Neural progenitor cell (in vitro differentiated cells): ENCODE results near the gene PIGM. TPM values are rescaled to one million over a fixed set of nuclear protein-coding genes. Genes with fewer than 3 reads are reported as not detected.

Experiments
- DNase-seq: peaks from one replicate; pipeline ENCODE4 v3.0.0-alpha.2; 2016; ENCODE audit warnings: low spot score
- H2AFZ ChIP-seq: fragments of 200-600 bp; sonication (generic); replicated peaks from 2 replicates; pipeline ENCODE4 v1.6.1; 2016; ENCODE audit warnings: antibody characterized with exemption
- H3F3A ChIP-seq: fragments of 200-600 bp; sonication (generic); 2 replicates; pipeline ENCODE4 v1.6.1; 2016; ENCODE audit warnings: antibody characterized with exemption, low read depth
- H3K27ac ChIP-seq: fragments of 200-600 bp; sonication (generic); 2 replicates; pipeline ENCODE4 v1.5.1; 2016; ENCODE audit warnings: mild to moderate bottlenecking
- H3K27me3 ChIP-seq: fragments of 200-600 bp; sonication (generic); 2 replicates; pipeline ENCODE4 v1.6.1; 2016; ENCODE audit warnings: mild to moderate bottlenecking, moderate library complexity
- H3K36me3 ChIP-seq: fragments of 200-600 bp; sonication (generic); 2 replicates; pipeline ENCODE4 v1.5.1; 2016
- H3K4me1 ChIP-seq: fragments of 200-600 bp; sonication (generic); 2 replicates; pipeline ENCODE4 v1.6.1; 2016; ENCODE audit warnings: mixed run types
- H3K4me2 ChIP-seq: fragments of 200-600 bp; sonication (generic); 2 replicates; pipeline ENCODE4 v1.6.1; 2016
- H3K4me3 ChIP-seq: fragments of 200-600 bp; sonication (generic); 2 replicates; pipeline ENCODE4 v1.5.1; 2016
- H3K79me2 ChIP-seq: fragments of 200-600 bp; sonication (generic); 2 replicates; pipeline ENCODE4 v1.6.1; 2016; ENCODE audit warnings: low read depth
- H3K9ac ChIP-seq: fragments of 200-600 bp; sonication (generic); 2 replicates; pipeline ENCODE4 v1.6.1; 2016
- H3K9me3 ChIP-seq: fragments of 200-600 bp; sonication (generic); 2 replicates; pipeline ENCODE4 v1.5.1; 2016; ENCODE audit warnings: low read depth
- H4K20me1 ChIP-seq: fragments of 200-600 bp; sonication (generic); 2 replicates; pipeline ENCODE4 v1.6.1; 2016; ENCODE audit warnings: low read depth
- H3K27ac Mint-ChIP-seq: 3 replicates; pipeline ENCODE4 v1.8.0; 2021; ENCODE audit warnings: mixed read lengths
- H3K27me3 Mint-ChIP-seq: 2 replicates; pipeline ENCODE4 v1.8.0; 2022; ENCODE audit warnings: low read depth, mild to moderate bottlenecking, inconsistent platforms, moderate library complexity, mixed read lengths; ENCODE audit not compliant: insufficient read depth
- H3K36me3 Mint-ChIP-seq: 3 replicates; pipeline ENCODE4 v1.8.0; 2021; ENCODE audit warnings: mixed read lengths
- H3K4me1 Mint-ChIP-seq: 3 replicates; pipeline ENCODE4 v1.8.0; 2021; ENCODE audit warnings: mixed read lengths
- H3K4me3 Mint-ChIP-seq: 3 replicates; pipeline ENCODE4 v1.8.0; 2021; ENCODE audit warnings: mild to moderate bottlenecking, moderate library complexity, mixed read lengths
- H3K9me3 Mint-ChIP-seq: 3 replicates; pipeline ENCODE4 v1.8.0; 2020; ENCODE audit warnings: mixed read lengths
- CTCF ChIP-seq: fragments of 200-600 bp; sonication (generic); IDR thresholded peaks from 2 replicates; pipeline ENCODE4 v1.5.1; 2017; ENCODE audit warnings: antibody characterized with exemption, mild to moderate bottlenecking
- EZH2 ChIP-seq: fragments of 200-600 bp; sonication (generic); IDR thresholded peaks from 2 replicates; pipeline ENCODE4 v1.6.1; 2017; ENCODE audit warnings: antibody characterized with exemption, mild to moderate bottlenecking, moderate library complexity
- EZH2phosphoT487 ChIP-seq: fragments of 200-600 bp; sonication (generic); IDR thresholded peaks from 2 replicates; pipeline ENCODE4 v1.6.1; 2017; ENCODE audit warnings: antibody characterized with exemption
- total RNA-seq: library from RNA; depleted of rRNA; stranded (reverse); fragments of >200 nt; gene quantifications from 2 replicates; pipeline ENCODE4 v1.2.3, GENCODE V29; 2015; ENCODE audit warnings: low replicate concordance

Gene PIGM
- total RNA-seq, 1 donor from 2014 or later = 7.1 TPM

GRCh38 chr1:160070243-160071163 lies 38.7 kb upstream of the PIGM start:
- peak; percentile 93 for DNase-seq
- Histone ChIP-seq H3K27me3 (peaks cover 83% of the 10 kb centered on the region), H4K20me1 (no peaks in the 10 kb centered on the region), H3K9ac (no peak overlapping the region), H3K9me3 (no peaks in the 10 kb centered on the region), H3K36me3 (no peaks in the 10 kb centered on the region), H2AFZ (peak overlapping the region; percentile 66), H3F3A (peaks cover 14% of the 10 kb centered on the region), H3K4me2 (peak overlapping the region; percentile 71), H3K4me3 (peak overlapping the region; percentile 52), H3K79me2 (no peaks in the 10 kb centered on the region), H3K27ac (no peak overlapping the region), H3K4me1 (peaks cover 10% of the 10 kb centered on the region)
- Mint-ChIP-seq H3K36me3 (no peaks in the 10 kb centered on the region), H3K4me3 (peak overlapping the region; percentile 88), H3K27ac (no peak overlapping the region), H3K27me3 (peaks cover 22% of the 10 kb centered on the region), H3K9me3 (no peaks in the 10 kb centered on the region), H3K4me1 (peaks cover 25% of the 10 kb centered on the region)
- no peak for TF ChIP-seq EZH2phosphoT487
- TF ChIP-seq CTCF = no peak
- TF ChIP-seq EZH2 = peak; percentile 39

- H3K27ac ChIP-seq = no peak within 1 kb of the TSS
Observed at GRCh38 chr1:160069460-160070231, 37.9 kb upstream of the PIGM start, which contains the start of gene KCNJ10. Gene KCNJ10, minus strand, starts transcription at chr1:160070160. Its CDS starts 27,628 bp downstream, at chr1:160042532.

GRCh38 chr1:160068225-160068624 lies 36.4 kb upstream of the PIGM start:
- DNase-seq = no peak
- Mint-ChIP-seq H3K4me3 (peak overlapping the region; percentile 66), H3K4me1 (peaks cover 36% of the 10 kb centered on the region), H3K27me3 (peaks cover 20% of the 10 kb centered on the region), H3K27ac (no peak overlapping the region), H3K36me3 (no peaks in the 10 kb centered on the region), H3K9me3 (no peaks in the 10 kb centered on the region)
- no peaks in the 10 kb centered on the region for H3K9me3 ChIP-seq
- no peak overlapping the region for H3K4me3 ChIP-seq
- H4K20me1 ChIP-seq = no peaks in the 10 kb centered on the region
- H3K27ac ChIP-seq = no peak overlapping the region
- TF ChIP-seq EZH2 (no peak), EZH2phosphoT487 (no peak), CTCF (no peak)
- H3K27me3 ChIP-seq = peaks cover 62% of the 10 kb centered on the region
- H3K79me2 ChIP-seq = no peaks in the 10 kb centered on the region
- peaks cover 10% of the 10 kb centered on the region for H3K4me1 ChIP-seq
- H3K9ac ChIP-seq = no peak overlapping the region
- peaks cover 14% of the 10 kb centered on the region for H3F3A ChIP-seq
- no peak overlapping the region for H3K4me2 ChIP-seq
- no peaks in the 10 kb centered on the region for H3K36me3 ChIP-seq
- H2AFZ ChIP-seq = no peak overlapping the region

More at GRCh38 chr1:160069460-160070231, 37.9 kb upstream of the PIGM start, which contains the start of gene KCNJ10:
- peak within 1 kb of the TSS; percentile 88 for H3K4me3 Mint-ChIP-seq
- Histone ChIP-seq H3K4me2 (peak within 1 kb of the TSS; percentile 71), H3F3A (peaks cover 14% of the 10 kb centered on the region), H3K4me3 (peak within 1 kb of the TSS; percentile 52), H3K79me2 (no peaks in the 10 kb centered on the region), H3K27me3 (peaks cover 74% of the 10 kb centered on the region), H3K9me3 (no peaks in the 10 kb centered on the region), H3K4me1 (peaks cover 10% of the 10 kb centered on the region), H3K9ac (no peak within 1 kb of the TSS), H2AFZ (peak within 1 kb of the TSS; percentile 66), H4K20me1 (no peaks in the 10 kb centered on the region), H3K36me3 (no peaks in the 10 kb centered on the region)
- TF ChIP-seq EZH2 (peak; percentile 53), CTCF (no peak), EZH2phosphoT487 (no peak)
- H3K27ac Mint-ChIP-seq = no peak within 1 kb of the TSS
- DNase-seq = no peak
- no peaks in the 10 kb centered on the region for H3K36me3 Mint-ChIP-seq
- H3K9me3 Mint-ChIP-seq = no peaks in the 10 kb centered on the region
- peaks cover 28% of the 10 kb centered on the region for H3K4me1 Mint-ChIP-seq
- peaks cover 22% of the 10 kb centered on the region for H3K27me3 Mint-ChIP-seq
